Common myeloid progenitor, CD34-positive (primary cell): ENCODE results near the gene GRWD1.
A peak's percentile ranks its signal among the peaks of the same experiment; 100 is the strongest.

Experiments
- CTCF ChIA-PET: fragments of 350-600 bp; sonication (Branson Sonifier 250); formaldehyde crosslinking; loops from one replicate; lab custom pipeline; 2021; ENCODE audit warnings: antibody characterized with exemption; lab: Charles Lee
- POLR2A ChIA-PET: fragments of 350-600 bp; sonication (Branson Sonifier 250); formaldehyde crosslinking; loops from one replicate; lab custom pipeline; 2021; ENCODE audit warnings: antibody characterized with exemption; lab: Charles Lee
- DNase-seq, 3 donors: peaks; one replicate each; pipeline versions ENCODE4 v3.0.0 to v3.0.0-alpha.2; 2013
- H3K27ac ChIP-seq, 2 experiments: 1 replicate in 1 of 2; 2 replicates in 1 of 2; pipeline ENCODE4 v1.7.0; 2013; ENCODE audit warnings: inconsistent platforms in 2 of 2, low read length in 2 of 2, mild to moderate bottlenecking in 2 of 2, low read depth in 1 of 2, moderate library complexity in 1 of 2; ENCODE audit not compliant: severe bottlenecking in 2 of 2, insufficient read depth in 1 of 2, poor library complexity in 1 of 2
- H3K27me3 ChIP-seq, 5 experiments: replicated peaks in 2 of 5; 1 replicate in 3 of 5; 2 replicates in 2 of 5; pipeline versions ENCODE4 v1.6.1 to v1.7.0; 2013; ENCODE audit warnings: low read length in 4 of 5, mild to moderate bottlenecking in 2 of 5, moderate library complexity in 2 of 5, inconsistent platforms in 1 of 5; ENCODE audit not compliant: insufficient read depth in 5 of 5, control insufficient read depth in 4 of 5
- H3K36me3 ChIP-seq, 4 experiments: 1 replicate in 2 of 4; 2 replicates in 2 of 4; pipeline versions ENCODE4 v1.6.1 to v1.7.0; 2013; ENCODE audit warnings: low read length in 3 of 4, control low read depth in 1 of 4, mild to moderate bottlenecking in 1 of 4; ENCODE audit not compliant: control insufficient read depth in 4 of 4, insufficient read depth in 4 of 4
- H3K4me1 ChIP-seq, 4 experiments: 1 replicate in 3 of 4; 2 replicates in 1 of 4; pipeline versions ENCODE4 v1.6.1 to v1.7.1; 2013; ENCODE audit warnings: low read length in 3 of 4, mild to moderate bottlenecking in 3 of 4, control low read depth in 1 of 4, inconsistent platforms in 1 of 4, moderate library complexity in 1 of 4; ENCODE audit not compliant: control insufficient read depth in 4 of 4, insufficient read depth in 4 of 4; ENCODE audit errors: control extremely low read depth in 1 of 4
- H3K4me3 ChIP-seq, 7 experiments: 1 replicate in 4 of 7; 2 replicates in 3 of 7; pipeline versions ENCODE4 v1.5.1 to v1.7.0; 2013; ENCODE audit warnings: mild to moderate bottlenecking in 7 of 7, low read length in 6 of 7, moderate library complexity in 6 of 7, inconsistent platforms in 2 of 7, low read depth in 2 of 7, control low read depth in 1 of 7; ENCODE audit not compliant: insufficient read depth in 4 of 7, control insufficient read depth in 1 of 7; ENCODE audit errors: extremely low read depth in 1 of 7
- H3K9me3 ChIP-seq, 5 experiments: 1 replicate in 4 of 5; 2 replicates in 1 of 5; pipeline versions ENCODE4 v1.6.1 to v1.7.1; 2013; ENCODE audit warnings: low read length in 4 of 5, mild to moderate bottlenecking in 2 of 5, inconsistent platforms in 1 of 5, low read depth in 1 of 5, moderate library complexity in 1 of 5; ENCODE audit not compliant: control insufficient read depth in 4 of 5, insufficient read depth in 2 of 5; ENCODE audit errors: control extremely low read depth in 1 of 5
- WGBS: methylation state at CpG from one replicate; pipeline ENCODE4 v1.1.5; 2013; ENCODE audit not compliant: insufficient coverage; 5-methylcytosine and 5-hydroxymethylcytosine counted together

The GRWD1 gene

DNA sequence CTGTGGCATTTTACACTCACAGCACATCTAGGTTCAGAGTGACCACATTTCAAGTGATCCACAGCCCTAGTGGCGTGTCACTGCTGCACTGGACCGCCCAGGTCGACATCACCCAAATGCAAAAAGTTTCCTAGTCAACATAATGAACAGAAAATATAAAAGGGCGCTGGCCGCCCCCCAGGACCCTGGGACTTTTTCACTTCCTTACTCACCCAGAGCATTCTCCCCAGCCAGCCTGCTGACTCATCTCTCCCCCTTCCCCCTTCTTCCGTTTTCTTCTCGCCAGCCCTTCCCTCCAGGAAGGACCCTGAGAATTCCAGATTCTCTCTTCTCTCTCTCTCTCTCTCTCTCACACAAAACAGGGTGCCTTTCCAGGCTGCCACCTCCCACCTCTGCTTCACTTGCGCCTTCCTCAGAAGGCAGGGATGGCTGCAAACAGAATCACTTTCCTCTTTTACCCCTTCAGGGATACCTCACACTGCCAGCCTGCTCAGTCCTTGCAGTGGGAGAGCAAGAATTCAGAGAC is 21.0 kb upstream of the GRWD1 start:
- Histone ChIP-seq H3K9me3 (no peaks in the 10 kb centered on the region), H3K4me1 (peaks cover 0 to 11% (median 7%) of the 10 kb centered on the region in 4 experiments), H3K4me3 (peak overlapping the region in 5 of 7 experiments; percentile 19 to 69 (median 46)), H3K27me3 (no peaks in the 10 kb centered on the region), H3K27ac (peak overlapping the region; percentile 33 to 82), H3K36me3 (no peaks in the 10 kb centered on the region)
- ChIA-PET POLR2A (no interaction called here), CTCF (no interaction called here)
- DNase-seq, result peak in 2 of 3 donors; percentile 61 to 66
- WGBS, result 2% methylated on average over 8 of the region's 8 CpGs

DNA sequence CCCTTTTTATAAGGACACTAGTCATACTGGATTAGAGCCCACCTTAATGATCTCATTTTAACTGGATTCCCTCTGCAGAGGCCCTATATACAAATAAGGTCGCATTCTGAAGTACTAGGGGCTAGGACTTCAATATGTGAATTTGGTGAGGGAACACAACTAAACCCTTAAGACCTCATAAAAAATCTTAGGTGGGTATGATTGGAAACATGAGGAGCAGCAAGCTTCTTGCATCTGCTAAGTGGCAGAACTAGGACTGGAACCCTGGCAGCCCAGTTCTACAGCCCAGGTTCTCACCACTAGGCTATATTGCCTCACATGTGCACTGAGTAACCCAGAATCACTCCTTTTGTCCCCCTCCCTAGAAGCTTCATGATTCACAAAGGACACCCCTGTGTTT is 17.1 kb upstream of the GRWD1 start:
- no peak overlapping the region for H3K4me3 ChIP-seq
- DNase-seq, result no peak
- H3K36me3 ChIP-seq, result no peaks in the 10 kb centered on the region
- H3K27ac ChIP-seq, result no peak overlapping the region
- ChIA-PET CTCF (interaction anchor here (1.1 kb wide), 1 partner anchor 17 kb away, joined by 3 read pairs; no protein-coding TSS in a partner anchor), POLR2A (no interaction called here)
- H3K27me3 ChIP-seq, result no peaks in the 10 kb centered on the region
- no CpG with 5 or more reads among the region's 1 CpG for WGBS
- peaks cover 0 to 2% (median 0%) of the 10 kb centered on the region in 5 experiments for H3K9me3 ChIP-seq
- H3K4me1 ChIP-seq, result peaks cover 0 to 15% (median 8%) of the 10 kb centered on the region in 4 experiments

DNA sequence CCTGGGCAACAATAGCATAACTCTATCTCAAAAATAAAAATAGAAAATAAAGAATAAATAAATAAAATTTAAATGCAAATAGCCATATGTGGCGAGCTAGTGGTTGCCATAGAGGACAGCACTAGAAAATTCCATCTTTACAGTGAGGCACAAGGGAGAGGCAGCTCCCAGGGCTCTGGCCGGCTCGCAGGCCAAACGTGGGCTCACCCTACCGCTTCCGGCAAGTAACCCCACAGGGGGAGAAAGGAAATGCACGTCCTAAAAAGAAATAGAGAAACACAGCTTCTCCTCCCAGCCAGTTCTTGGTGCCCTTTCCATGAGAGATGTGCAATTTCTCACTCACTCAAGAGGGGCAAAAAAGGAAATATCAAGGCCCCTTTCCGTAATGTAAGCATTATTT is 12.4 kb upstream of the GRWD1 start:
- WGBS, result 70% methylated on average over 4 of the region's 8 CpGs
- peak in 1 of 3 donors; percentile 20 for DNase-seq
- no peak overlapping the region for H3K27ac ChIP-seq
- no peaks in the 10 kb centered on the region for H3K36me3 ChIP-seq
- ChIA-PET POLR2A (interaction anchor here (0.7 kb wide), 1 partner anchor 33 kb away, joined by 6 read pairs; no protein-coding TSS in a partner anchor), CTCF (interaction anchor here (0.7 to 1.4 kb wide), 2 partner anchors 42 to 47 kb away, joined by 3 read pairs; partner anchors contain the start of gene KDELR1)
- H3K4me1 ChIP-seq, result peaks cover 0 to 4% (median 2%) of the 10 kb centered on the region in 4 experiments
- no peak overlapping the region for H3K4me3 ChIP-seq
- H3K9me3 ChIP-seq, result peaks cover 0 to 2% (median 0%) of the 10 kb centered on the region in 5 experiments
- no peaks in the 10 kb centered on the region for H3K27me3 ChIP-seq

DNA sequence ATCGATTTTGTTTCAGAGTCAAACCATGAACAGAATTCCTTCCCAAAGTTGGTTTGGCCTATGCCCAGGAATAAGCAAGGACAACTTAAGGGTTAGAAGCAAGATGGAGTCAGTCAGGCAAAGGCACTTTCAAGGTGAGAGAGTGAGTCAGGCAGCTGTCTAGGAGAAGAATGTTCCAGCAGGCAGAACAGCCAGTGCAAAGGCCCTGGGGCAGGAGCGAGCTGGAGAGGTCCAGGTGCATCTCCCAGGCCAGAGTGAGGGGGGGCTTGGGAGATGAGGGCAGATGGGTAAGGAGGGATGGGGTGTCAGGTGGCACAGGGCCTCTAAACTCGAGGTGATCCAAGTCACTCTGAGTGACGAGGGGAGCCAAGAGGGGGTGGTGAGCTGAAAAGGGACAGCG is 9.2 kb upstream of the GRWD1 start:
- Histone ChIP-seq H3K36me3 (no peaks in the 10 kb centered on the region), H3K27ac (no peak overlapping the region), H3K4me3 (no peak overlapping the region), H3K9me3 (no peaks in the 10 kb centered on the region), H3K4me1 (peaks cover 0 to 4% (median 2%) of the 10 kb centered on the region in 4 experiments), H3K27me3 (peaks cover 0 to 4% (median 3%) of the 10 kb centered on the region in 5 experiments)
- ChIA-PET CTCF (no interaction called here), POLR2A (no interaction called here)
- no peak for DNase-seq
- WGBS, result 100% methylated on average over 2 of the region's 5 CpGs

DNA sequence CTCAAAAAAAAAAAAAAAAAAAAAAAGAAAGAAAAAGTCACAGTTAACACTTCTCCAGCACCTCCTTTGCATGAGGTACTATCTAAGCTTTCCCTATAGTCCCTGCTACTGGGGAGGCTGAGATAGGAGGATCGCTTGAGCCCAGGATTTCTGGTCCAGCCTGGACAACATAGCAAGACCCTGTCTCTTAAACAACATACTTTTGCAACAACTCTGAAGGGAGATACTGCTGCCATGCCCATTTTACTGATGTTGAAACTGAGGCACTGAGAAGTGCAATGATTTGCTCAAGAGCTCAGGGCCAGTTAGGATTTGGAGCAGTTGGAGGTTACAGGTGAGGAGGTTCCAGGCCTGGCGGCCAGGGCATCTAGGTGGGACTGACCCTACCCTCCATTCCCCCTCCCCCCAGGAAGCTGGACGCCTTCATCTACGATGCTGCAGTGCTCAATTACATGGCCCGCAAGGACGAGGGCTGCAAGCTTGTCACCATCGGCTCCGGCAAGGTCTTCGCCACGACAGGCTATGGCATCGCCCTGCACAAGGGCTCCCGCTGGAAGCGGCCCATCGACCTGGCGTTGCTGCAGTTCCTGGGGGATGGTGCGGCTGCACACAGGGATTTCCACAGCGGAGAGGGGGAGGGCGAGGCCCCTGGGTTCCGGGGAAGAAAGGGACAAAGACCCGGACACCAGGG is 4.3 kb upstream of the GRWD1 start:
- no peaks in the 10 kb centered on the region for H3K36me3 ChIP-seq
- WGBS, result 97% methylated on average over 17 of the region's 20 CpGs
- no peak overlapping the region for H3K4me3 ChIP-seq
- H3K27ac ChIP-seq, result no peak overlapping the region
- no peak for DNase-seq
- ChIA-PET CTCF (interaction anchor here (1.0 kb wide), 1 partner anchor 11 kb away, joined by 4 read pairs; no protein-coding TSS in a partner anchor), POLR2A (no interaction called here)
- H3K4me1 ChIP-seq, result peaks cover 3 to 28% (median 26%) of the 10 kb centered on the region in 4 experiments
- no peaks in the 10 kb centered on the region for H3K9me3 ChIP-seq
- H3K27me3 ChIP-seq, result peaks cover 0 to 36% (median 15%) of the 10 kb centered on the region in 5 experiments

DNA sequence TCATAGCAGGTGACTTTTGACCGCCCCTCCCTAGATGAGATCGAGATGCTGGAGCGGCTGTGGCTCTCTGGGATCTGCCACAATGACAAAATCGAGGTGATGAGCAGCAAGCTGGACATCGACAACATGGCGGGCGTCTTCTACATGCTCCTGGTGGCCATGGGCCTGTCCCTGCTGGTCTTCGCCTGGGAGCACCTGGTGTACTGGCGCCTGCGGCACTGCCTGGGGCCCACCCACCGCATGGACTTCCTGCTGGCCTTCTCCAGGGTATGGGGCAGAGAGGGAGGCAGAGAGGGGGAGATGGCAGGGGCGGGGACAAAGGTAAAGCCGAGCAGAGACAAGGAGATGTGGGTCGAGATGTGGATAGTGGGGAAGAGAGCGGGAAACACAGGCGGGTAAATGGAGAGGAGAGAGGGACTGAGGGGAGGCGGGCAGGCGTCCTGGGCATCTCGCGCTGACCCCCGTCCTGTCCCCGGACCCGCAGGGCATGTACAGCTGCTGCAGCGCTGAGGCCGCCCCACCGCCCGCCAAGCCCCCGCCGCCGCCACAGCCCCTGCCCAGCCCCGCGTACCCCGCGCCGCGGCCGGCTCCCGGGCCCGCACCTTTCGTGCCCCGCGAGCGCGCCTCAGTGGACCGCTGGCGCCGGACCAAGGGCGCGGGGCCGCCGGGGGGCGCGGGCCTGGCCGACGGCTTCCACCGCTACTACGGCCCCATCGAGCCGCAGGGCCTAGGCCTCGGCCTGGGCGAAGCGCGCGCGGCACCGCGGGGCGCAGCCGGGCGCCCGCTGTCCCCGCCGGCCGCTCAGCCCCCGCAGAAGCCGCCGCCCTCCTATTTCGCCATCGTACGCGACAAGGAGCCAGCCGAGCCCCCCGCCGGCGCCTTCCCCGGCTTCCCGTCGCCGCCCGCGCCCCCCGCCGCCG is 3.4 kb upstream of the GRWD1 start:
- Histone ChIP-seq H3K36me3 (peaks cover 0 to under 1% (median under 1%) of the 10 kb centered on the region in 4 experiments), H3K4me3 (peak overlapping the region in 1 of 7 experiments; percentile 96), H3K27me3 (peaks cover 0 to 36% (median 15%) of the 10 kb centered on the region in 5 experiments), H3K27ac (no peak overlapping the region), H3K9me3 (no peaks in the 10 kb centered on the region), H3K4me1 (peaks cover 3 to 31% (median 28%) of the 10 kb centered on the region in 4 experiments)
- ChIA-PET CTCF (no interaction called here), POLR2A (interaction anchor here (0.7 kb wide), 1 partner anchor 52 kb away, joined by 3 read pairs; no protein-coding TSS in a partner anchor)
- WGBS, result 39% methylated on average over 68 of the region's 94 CpGs
- peak in 1 of 3 donors; percentile 14 for DNase-seq
